ENCODE data around the gene SAT2.
"Not testable (repeated sequence)": the region's sequence is repeated elsewhere in the genome, so short reads cannot be mapped to it uniquely, and the experiment has no call there.

The SAT2 gene

DNA sequence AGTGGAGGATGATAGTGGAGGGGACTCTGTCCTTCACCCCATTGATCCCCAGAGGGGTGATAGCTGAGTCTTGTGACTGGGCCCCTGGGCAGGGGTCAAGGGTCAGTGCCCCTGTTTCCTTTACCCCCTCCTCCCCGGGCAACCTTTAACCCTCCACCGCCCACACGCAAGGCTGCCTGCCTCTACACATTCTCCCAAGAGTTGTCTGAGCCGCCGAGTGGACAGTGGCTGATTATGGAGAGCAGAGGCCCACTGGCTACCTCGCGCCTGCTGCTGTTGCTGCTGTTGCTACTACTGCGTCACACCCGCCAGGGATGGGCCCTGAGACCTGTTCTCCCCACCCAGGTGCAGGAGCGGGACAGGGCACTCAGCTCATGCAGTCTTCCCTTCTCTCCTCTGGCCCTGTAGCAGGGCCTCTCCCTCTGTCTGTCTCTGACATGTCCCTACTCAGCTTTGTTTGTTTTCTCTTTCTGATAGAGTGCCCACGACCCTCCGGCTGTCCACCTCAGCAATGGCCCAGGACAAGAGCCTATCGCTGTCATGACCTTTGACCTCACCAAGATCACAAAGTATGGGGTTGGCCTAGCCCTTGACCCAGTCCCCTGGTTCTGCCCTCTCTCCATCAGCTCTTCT is 2.4 kb upstream of the SAT2 start, which contains the start of gene SHBG:
SHBG (plus strand) TSS at position 197 of the 633 bp plus-strand sequence; CDS start at position 235, 38 bp downstream.
- no peaks in the 10 kb centered on the region for H3K36me3 ChIP-seq (ENCODE audit: low read depth)
- no peaks in the 10 kb centered on the region for H3K4me1 ChIP-seq (ENCODE audit: insufficient read depth, poor library complexity, severe bottlenecking)
- H3K9me3 ChIP-seq (ENCODE audit: severe bottlenecking), result no peaks in the 10 kb centered on the region
- no peak for ATAC-seq (ENCODE audit: low read depth)
- H3K4me3 ChIP-seq (ENCODE audit: severe bottlenecking), result no peak within 1 kb of the TSS
- TF ChIP-seq, protein P1, sequence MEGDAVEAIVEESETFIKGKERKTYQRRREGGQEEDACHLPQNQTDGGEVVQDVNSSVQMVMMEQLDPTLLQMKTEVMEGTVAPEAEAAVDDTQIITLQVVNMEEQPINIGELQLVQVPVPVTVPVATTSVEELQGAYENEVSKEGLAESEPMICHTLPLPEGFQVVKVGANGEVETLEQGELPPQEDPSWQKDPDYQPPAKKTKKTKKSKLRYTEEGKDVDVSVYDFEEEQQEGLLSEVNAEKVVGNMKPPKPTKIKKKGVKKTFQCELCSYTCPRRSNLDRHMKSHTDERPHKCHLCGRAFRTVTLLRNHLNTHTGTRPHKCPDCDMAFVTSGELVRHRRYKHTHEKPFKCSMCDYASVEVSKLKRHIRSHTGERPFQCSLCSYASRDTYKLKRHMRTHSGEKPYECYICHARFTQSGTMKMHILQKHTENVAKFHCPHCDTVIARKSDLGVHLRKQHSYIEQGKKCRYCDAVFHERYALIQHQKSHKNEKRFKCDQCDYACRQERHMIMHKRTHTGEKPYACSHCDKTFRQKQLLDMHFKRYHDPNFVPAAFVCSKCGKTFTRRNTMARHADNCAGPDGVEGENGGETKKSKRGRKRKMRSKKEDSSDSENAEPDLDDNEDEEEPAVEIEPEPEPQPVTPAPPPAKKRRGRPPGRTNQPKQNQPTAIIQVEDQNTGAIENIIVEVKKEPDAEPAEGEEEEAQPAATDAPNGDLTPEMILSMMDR (IDR thresholded peaks at IDR 0.05; ENCODE audit: poor library complexity, severe bottlenecking), result no peak
- H3K27ac ChIP-seq (ENCODE audit: poor library complexity, severe bottlenecking), result no peak within 1 kb of the TSS
- no peaks in the 10 kb centered on the region for H3K27me3 ChIP-seq (ENCODE audit: insufficient read depth, poor library complexity, severe bottlenecking)
- no peak for DNase-seq (ENCODE audit: low spot score)

DNA sequence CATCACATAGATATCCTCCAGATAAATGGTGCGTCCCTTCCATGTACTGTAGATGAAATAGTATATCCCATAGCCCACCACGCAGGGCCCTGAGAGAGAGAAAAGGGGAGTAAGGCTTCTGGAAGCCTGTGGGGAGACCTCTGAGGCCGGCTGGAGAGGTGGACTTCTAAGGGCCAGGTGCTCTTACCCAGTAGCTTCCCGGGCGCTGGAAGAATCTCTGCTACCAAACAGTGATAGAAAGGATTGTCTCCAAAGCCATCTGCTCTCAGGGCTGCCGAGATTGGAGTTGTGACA is 718 bp downstream of the SAT2 start:
- TF ChIP-seq, protein P1 (IDR thresholded peaks at IDR 0.05; ENCODE audit: poor library complexity, severe bottlenecking), result no peak

DNA sequence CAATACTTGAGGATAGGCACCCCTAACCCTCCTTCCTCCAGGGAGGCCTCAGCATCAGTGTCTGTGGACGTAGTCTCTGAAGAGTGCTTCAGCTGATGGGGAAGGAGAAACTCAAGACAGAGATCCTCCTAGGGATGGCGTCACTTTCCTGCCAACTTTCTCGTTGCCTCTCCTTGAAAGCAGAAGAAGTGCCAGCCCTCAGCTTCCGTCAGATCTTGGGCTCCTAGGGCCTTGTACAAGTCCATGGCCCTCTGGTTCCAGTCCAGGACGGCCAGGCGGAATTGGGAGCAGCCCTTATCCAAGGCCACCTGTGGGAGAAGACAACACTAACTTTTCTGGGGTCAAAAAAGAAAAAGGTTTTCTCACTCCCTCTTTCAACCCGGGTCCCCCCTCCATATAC is 1.3 kb downstream of the SAT2 start:
- Histone ChIP-seq H3K27me3 (ENCODE audit: insufficient read depth, poor library complexity, severe bottlenecking) (no peaks in the 10 kb centered on the region), H3K9me3 (ENCODE audit: severe bottlenecking) (no peaks in the 10 kb centered on the region), H3K4me3 (ENCODE audit: severe bottlenecking) (no peak overlapping the region), H3K27ac (ENCODE audit: poor library complexity, severe bottlenecking) (no peak overlapping the region), H3K4me1 (ENCODE audit: insufficient read depth, poor library complexity, severe bottlenecking) (no peaks in the 10 kb centered on the region), H3K36me3 (ENCODE audit: low read depth) (no peaks in the 10 kb centered on the region)
- TF ChIP-seq, protein P1 (IDR thresholded peaks at IDR 0.05; ENCODE audit: poor library complexity, severe bottlenecking), result no peak
- ATAC-seq (ENCODE audit: low read depth) (no peak), DNase-seq (ENCODE audit: low spot score) (no peak)

More for the DNA sequence above, 718 bp downstream of the SAT2 start:
- no peaks in the 10 kb centered on the region for H3K4me1 ChIP-seq (ENCODE audit: insufficient read depth, poor library complexity, severe bottlenecking)
- no peak overlapping the region for H3K27ac ChIP-seq (ENCODE audit: poor library complexity, severe bottlenecking)
- ATAC-seq (ENCODE audit: low read depth), result peak; percentile 6
- peak overlapping the region; percentile 80 for H3K4me3 ChIP-seq (ENCODE audit: severe bottlenecking)
- DNase-seq (ENCODE audit: low spot score), result no peak
- no peaks in the 10 kb centered on the region for H3K9me3 ChIP-seq (ENCODE audit: severe bottlenecking)
- H3K27me3 ChIP-seq (ENCODE audit: insufficient read depth, poor library complexity, severe bottlenecking), result no peaks in the 10 kb centered on the region
- H3K36me3 ChIP-seq (ENCODE audit: low read depth), result no peaks in the 10 kb centered on the region

DNA sequence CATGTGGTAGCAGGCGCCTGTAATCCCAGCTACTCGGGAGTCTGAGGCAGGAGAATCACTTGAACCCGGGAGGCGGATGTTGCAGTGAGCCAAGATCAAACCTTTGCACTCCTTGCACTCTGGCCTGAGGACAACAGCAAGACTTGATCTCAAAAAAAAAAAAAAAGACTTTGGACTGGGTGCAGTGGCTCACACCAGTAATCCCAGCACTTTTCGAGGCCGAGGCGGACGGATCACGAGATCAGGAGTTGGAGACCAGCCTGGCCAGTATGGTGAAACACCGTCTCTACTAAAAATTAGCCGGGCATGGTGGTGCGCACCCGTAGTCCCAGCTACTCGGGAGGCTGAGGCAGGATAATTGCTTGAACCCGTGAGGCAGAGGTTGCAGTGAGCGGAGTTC is 1.9 kb downstream of the SAT2 start:
- ATAC-seq (ENCODE audit: low read depth); H3K4me1 ChIP-seq (ENCODE audit: insufficient read depth, poor library complexity, severe bottlenecking); H3K36me3 ChIP-seq (ENCODE audit: low read depth); H3K27ac ChIP-seq (ENCODE audit: poor library complexity, severe bottlenecking); H3K27me3 ChIP-seq (ENCODE audit: insufficient read depth, poor library complexity, severe bottlenecking); H3K9me3 ChIP-seq (ENCODE audit: severe bottlenecking); H3K4me3 ChIP-seq (ENCODE audit: severe bottlenecking); DNase-seq (ENCODE audit: low spot score): not testable (repeated sequence)

DNA sequence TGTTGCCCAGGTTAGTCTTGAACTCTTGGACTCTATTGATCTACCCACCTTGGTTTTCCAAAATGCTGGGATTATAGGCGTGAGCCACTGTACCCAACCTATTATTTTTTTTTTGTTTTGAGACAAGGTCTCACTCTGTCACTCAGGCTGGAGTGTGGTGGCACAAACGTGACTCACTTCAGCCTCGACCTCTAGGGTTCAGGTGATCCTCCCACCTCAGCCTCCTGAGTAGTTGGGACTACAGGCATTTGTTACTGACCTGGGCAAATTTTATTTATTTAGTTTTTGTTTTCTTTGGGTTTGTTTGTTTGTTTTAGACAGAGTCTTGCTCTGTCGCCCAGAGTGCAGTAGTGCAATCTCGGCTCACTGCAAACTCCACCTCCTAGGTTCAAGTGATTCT is 4.0 kb downstream of the SAT2 start:
- TF ChIP-seq, protein P1 (IDR thresholded peaks at IDR 0.05; ENCODE audit: poor library complexity, severe bottlenecking), result no peak
- H3K4me1 ChIP-seq (ENCODE audit: insufficient read depth, poor library complexity, severe bottlenecking), result no peaks in the 10 kb centered on the region
- no peaks in the 10 kb centered on the region for H3K36me3 ChIP-seq (ENCODE audit: low read depth)
- no peak overlapping the region for H3K4me3 ChIP-seq (ENCODE audit: severe bottlenecking)
- no peaks in the 10 kb centered on the region for H3K27me3 ChIP-seq (ENCODE audit: insufficient read depth, poor library complexity, severe bottlenecking)
- no peak for DNase-seq (ENCODE audit: low spot score)
- no peaks in the 10 kb centered on the region for H3K9me3 ChIP-seq (ENCODE audit: severe bottlenecking)
- H3K27ac ChIP-seq (ENCODE audit: poor library complexity, severe bottlenecking), result no peak overlapping the region
- ATAC-seq (ENCODE audit: low read depth), result no peak
